Loucy (cell line): ENCODE data around the gene OR11A1.

Experiments used
- CTCF ChIP-seq: fragments of 200-600 bp; sonication (generic); conservative IDR thresholded peaks from 2 replicates; pipeline ENCODE4 v1.5.1; 2014; ENCODE audit warnings: mild to moderate bottlenecking, antibody characterized with exemption, low read length
- EZH2phosphoT487 ChIP-seq: fragments of 200-600 bp; IDR thresholded peaks from 2 replicates; pipeline ENCODE4 v1.6.1; 2018; ENCODE audit warnings: antibody characterized with exemption, mild to moderate bottlenecking, moderate library complexity, borderline replicate concordance

DNA sequence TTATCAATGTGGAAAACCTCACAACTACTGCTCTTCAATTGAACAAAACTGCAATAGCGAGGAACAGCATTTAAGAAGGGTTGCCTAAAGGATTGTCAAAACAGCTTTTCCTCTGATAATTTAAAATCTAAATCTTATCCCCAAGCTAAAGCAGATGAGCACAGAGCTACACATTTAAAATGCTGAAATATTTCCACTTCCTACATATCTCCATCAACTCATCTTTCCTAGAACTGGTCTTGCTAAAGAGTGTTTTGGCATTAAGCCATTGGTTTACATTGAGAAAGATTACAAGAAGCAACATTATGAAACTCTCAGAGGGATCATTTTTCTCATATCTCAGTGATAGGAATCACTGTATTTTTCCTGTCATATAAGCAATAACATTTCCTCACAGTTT lies 14.2 kb downstream of the OR11A1 start:
- no peak for TF ChIP-seq CTCF
- TF ChIP-seq EZH2phosphoT487, result no peak
